GM12865 (cell line): ENCODE data around the gene PIP5K1C.
"Not testable (repeated sequence)": the region's sequence is repeated elsewhere in the genome, so short reads cannot be mapped to it uniquely, and the experiment has no call there.

Source experiments
- DNase-seq: peaks from one replicate; pipeline ENCODE4 v3.0.0; 2010; ENCODE audit warnings: low read depth
- H3K4me3 ChIP-seq: 2 replicates; pipeline ENCODE4 v1.5.1; 2011; ENCODE audit warnings: mild to moderate bottlenecking, low read depth, low read length, control low read depth
- TF ChIP-seq, protein P1 (sequence below): IDR thresholded peaks from 2 replicates; pipeline ENCODE4 v1.5.1; 2011; ENCODE audit warnings: low read length, control low read depth, low read depth, inconsistent platforms; ENCODE audit not compliant: insufficient read depth; ENCODE audit errors: missing control alignments

Gene PIP5K1C

DNA sequence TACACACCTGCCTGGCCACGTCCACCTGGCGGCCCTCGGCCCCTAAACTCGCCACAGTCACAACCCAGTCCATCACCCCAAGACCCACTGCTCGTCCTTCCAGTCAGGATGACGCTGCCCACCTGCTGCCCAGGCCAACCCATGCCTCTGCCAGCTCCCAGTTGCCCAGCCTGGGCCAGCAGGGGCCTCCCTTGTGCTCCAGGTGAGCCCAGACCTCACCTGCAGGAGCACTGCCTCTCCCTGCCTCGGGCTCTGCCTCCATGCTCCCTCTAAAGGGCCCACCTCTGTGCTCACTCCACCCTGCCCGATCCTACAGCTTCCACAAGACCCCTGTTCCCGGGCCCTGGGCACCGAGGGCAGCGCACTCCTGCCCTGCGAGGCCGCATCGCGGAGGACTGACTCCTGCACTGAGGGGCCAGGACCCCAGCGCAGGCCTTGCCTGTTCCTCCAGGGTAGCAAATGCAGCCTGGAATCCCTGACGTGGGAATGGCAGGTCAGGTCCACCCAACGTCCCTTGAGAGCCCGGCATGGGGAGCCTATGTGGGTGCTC, 65.7 kb downstream of the PIP5K1C start:
- H3K4me3 ChIP-seq: no peak overlapping the region
- TF ChIP-seq, protein P1, sequence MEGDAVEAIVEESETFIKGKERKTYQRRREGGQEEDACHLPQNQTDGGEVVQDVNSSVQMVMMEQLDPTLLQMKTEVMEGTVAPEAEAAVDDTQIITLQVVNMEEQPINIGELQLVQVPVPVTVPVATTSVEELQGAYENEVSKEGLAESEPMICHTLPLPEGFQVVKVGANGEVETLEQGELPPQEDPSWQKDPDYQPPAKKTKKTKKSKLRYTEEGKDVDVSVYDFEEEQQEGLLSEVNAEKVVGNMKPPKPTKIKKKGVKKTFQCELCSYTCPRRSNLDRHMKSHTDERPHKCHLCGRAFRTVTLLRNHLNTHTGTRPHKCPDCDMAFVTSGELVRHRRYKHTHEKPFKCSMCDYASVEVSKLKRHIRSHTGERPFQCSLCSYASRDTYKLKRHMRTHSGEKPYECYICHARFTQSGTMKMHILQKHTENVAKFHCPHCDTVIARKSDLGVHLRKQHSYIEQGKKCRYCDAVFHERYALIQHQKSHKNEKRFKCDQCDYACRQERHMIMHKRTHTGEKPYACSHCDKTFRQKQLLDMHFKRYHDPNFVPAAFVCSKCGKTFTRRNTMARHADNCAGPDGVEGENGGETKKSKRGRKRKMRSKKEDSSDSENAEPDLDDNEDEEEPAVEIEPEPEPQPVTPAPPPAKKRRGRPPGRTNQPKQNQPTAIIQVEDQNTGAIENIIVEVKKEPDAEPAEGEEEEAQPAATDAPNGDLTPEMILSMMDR: no peak
- DNase-seq: no peak

DNA sequence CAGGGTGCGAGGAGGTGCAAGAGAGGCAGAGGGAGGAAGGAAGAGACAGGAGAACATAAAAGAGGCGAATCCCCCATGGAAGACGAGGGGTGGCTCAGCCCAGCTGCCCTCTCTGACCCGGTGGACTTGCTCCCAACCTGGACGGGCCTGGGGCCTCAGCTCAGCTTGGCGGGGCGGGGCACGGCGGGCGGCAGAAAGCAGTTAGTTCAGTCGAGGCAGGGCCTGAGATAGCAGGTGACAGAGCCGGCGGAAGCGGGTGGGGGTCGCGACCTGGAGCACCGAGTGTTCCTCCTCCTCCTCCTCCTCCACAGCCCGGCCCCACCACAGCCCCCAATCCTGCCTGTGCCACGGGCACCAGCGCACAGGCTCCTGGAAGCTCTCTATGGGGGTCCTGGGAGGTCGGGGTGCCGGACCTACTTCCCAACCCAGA, 66.7 kb downstream of the PIP5K1C start:
- no peak for DNase-seq
- no peak overlapping the region for H3K4me3 ChIP-seq
- TF ChIP-seq, protein P1: no peak

DNA sequence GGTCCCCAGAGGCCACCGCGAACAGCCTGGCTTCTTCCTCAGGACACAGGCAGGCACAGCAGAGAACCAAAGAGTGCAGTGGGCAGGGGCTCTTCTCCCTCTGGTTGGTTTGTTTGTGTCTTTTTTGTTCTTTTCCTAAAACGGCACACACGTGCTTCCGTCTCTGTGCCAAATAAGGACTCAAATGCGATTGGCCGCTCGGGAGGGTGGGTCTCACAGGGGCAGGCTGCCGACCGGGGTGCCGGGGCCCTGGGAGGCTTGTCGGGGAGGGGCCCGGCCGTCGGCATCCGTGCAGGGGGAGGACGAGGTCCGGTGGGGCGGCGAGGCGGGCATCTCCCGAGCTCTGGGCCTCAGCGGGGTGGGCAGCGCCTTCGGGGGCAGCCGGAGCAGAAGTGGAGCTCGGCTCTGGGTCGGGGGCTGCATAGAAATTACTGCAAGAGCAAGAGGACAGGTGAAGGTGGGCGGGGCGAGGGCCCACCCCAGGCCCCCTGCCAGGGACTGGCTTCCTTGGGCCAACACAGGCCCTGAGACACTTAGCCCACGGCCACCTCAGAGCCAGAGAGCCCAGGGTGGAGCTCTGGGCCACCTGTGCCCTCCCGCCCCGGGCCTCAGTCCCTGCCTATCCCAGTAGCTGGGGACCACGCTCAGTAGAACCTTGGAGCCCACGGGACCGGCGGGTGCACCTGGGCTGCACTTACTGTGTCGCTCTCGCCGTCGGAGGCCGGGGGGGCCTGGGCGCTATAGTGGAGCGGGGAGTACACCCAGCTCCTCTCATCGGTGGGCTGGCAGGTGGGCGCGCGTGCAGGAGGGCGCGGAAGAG, 67.3 kb downstream of the PIP5K1C start:
- TF ChIP-seq, protein P1: no peak
- DNase-seq: no peak
- no peak overlapping the region for H3K4me3 ChIP-seq

- no peak overlapping the region for H3K4me3 ChIP-seq
- TF ChIP-seq, protein P1: no peak
- DNase-seq: no peak
Measured at GRCh38 chr19:3632098-3632497, 68.2 kb downstream of the PIP5K1C start.

- TF ChIP-seq, protein P1: no peak
- H3K4me3 ChIP-seq: no peak overlapping the region
- no peak for DNase-seq
Measured at GRCh38 chr19:3631053-3631861, 69.0 kb downstream of the PIP5K1C start.

DNA sequence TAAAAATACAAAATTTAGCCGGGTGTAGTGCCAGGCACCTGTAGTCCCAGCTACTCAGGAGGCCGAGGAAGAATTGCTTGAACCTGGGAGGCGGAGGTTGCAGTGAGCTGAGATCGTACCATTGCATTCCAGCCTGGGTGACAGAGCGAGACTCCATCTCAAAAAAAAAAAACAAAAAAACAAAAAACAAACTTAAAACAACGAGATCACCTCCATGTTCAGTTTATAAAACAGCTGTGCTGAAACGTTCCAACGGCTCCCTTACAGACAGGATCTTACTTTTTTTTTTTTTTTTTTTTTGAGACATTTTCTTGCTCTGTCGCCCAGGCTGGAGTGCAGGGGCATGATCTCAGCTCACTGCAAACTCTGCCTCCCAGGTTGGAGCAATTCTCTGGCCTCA, 71.5 kb downstream of the PIP5K1C start:
- DNase-seq: not testable (repeated sequence)

DNA sequence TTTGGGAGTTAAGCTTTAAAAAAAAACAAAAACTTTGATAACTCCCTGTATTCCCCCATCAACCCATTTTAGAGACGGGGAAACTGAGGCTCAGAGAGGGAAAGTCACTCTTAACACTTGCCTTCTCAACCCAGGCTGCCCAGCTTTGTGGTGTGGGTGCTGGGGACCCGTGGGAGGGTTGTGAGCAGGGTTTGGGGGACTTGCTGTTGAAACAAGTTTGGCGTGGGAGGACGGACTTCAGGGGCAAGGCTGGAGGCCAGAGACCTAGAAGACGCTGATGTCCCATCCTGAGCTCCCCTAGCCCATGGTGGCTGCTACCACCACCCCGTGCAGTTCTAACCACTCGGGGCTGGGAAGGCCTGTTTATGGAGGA, 72.9 kb downstream of the PIP5K1C start:
- H3K4me3 ChIP-seq: peak overlapping the region; percentile 19; the same call in 1 of the 2 replicates
- no peak for DNase-seq
- TF ChIP-seq, protein P1: no peak

More for the DNA sequence above, 71.5 kb downstream of the PIP5K1C start:
- not testable (repeated sequence) for H3K4me3 ChIP-seq
